IPS-NIHi7 (cell line): ENCODE measurements around the gene SMIM14.
"Not testable (repeated sequence)": the region's sequence is repeated elsewhere in the genome, so short reads cannot be mapped to it uniquely, and the experiment has no call there.

Experiments used
- DNase-seq: peaks from one replicate; pipeline ENCODE4 v3.0.0; 2012; ENCODE audit warnings: mixed read lengths; ENCODE audit errors: extremely low spot score

The SMIM14 gene

GRCh38 chr4:39642885-39643552, 4.4 kb upstream of the SMIM14 start:
- no peak for DNase-seq

- peak; percentile 32 for DNase-seq
Observed at GRCh38 chr4:39641451-39641850, 2.8 kb upstream of the SMIM14 start.

- DNase-seq: peak; percentile 45
Observed at GRCh38 chr4:39637586-39638353, 895 bp downstream of the SMIM14 start.

GRCh38 chr4:39637221-39637585, 1.5 kb downstream of the SMIM14 start:
- DNase-seq: no peak

- DNase-seq: no peak
Observed at GRCh38 chr4:39636531-39637184, 2.0 kb downstream of the SMIM14 start.

GRCh38 chr4:39635023-39635422, 3.6 kb downstream of the SMIM14 start:
- peak; percentile 56 for DNase-seq

- DNase-seq: no peak
Observed at GRCh38 chr4:39631700-39632079, 7.0 kb downstream of the SMIM14 start.

GRCh38 chr4:39627413-39627812, 11.3 kb downstream of the SMIM14 start:
- DNase-seq: no peak

GRCh38 chr4:39626913-39627312, 11.8 kb downstream of the SMIM14 start:
- DNase-seq: no peak

- DNase-seq: no peak
Observed at GRCh38 chr4:39626261-39626660, 12.4 kb downstream of the SMIM14 start.

- DNase-seq: peak; percentile 18
Observed at GRCh38 chr4:39621582-39621981, 17.1 kb downstream of the SMIM14 start.

GRCh38 chr4:39620551-39621313, 17.9 kb downstream of the SMIM14 start:
- no peak for DNase-seq

- no peak for DNase-seq
Observed at GRCh38 chr4:39617534-39617933, 21.1 kb downstream of the SMIM14 start.

GRCh38 chr4:39616651-39617050, 22.0 kb downstream of the SMIM14 start:
- no peak for DNase-seq

GRCh38 chr4:39616112-39616511, 22.6 kb downstream of the SMIM14 start:
- DNase-seq: not testable (repeated sequence)

- DNase-seq: no peak
Observed at GRCh38 chr4:39614487-39615162, 24.0 kb downstream of the SMIM14 start.

- no peak for DNase-seq
Observed at GRCh38 chr4:39613093-39613656, 25.5 kb downstream of the SMIM14 start.

GRCh38 chr4:39609454-39609931, 29.2 kb downstream of the SMIM14 start:
- no peak for DNase-seq

- no peak for DNase-seq
Observed at GRCh38 chr4:39608451-39608850, 30.2 kb downstream of the SMIM14 start.

- DNase-seq: no peak
Observed at GRCh38 chr4:39606747-39607146, 31.9 kb downstream of the SMIM14 start.
